CD4-positive, alpha-beta T cell treated with Interleukin-15 for 4 hours (primary cell): Measurements from ENCODE around the gene STAT5B.
A peak's percentile ranks its signal among the peaks of the same experiment; 100 is the strongest.
"Not testable (repeated sequence)": the region's sequence is repeated elsewhere in the genome, so short reads cannot be mapped to it uniquely, and the experiment has no call there.

ENCODE experiments used
- DNase-seq: peaks from one replicate; pipeline ENCODE4 v3.0.0-alpha.2; 2020; ENCODE audit warnings: low spot score

The STAT5B gene

DNA sequence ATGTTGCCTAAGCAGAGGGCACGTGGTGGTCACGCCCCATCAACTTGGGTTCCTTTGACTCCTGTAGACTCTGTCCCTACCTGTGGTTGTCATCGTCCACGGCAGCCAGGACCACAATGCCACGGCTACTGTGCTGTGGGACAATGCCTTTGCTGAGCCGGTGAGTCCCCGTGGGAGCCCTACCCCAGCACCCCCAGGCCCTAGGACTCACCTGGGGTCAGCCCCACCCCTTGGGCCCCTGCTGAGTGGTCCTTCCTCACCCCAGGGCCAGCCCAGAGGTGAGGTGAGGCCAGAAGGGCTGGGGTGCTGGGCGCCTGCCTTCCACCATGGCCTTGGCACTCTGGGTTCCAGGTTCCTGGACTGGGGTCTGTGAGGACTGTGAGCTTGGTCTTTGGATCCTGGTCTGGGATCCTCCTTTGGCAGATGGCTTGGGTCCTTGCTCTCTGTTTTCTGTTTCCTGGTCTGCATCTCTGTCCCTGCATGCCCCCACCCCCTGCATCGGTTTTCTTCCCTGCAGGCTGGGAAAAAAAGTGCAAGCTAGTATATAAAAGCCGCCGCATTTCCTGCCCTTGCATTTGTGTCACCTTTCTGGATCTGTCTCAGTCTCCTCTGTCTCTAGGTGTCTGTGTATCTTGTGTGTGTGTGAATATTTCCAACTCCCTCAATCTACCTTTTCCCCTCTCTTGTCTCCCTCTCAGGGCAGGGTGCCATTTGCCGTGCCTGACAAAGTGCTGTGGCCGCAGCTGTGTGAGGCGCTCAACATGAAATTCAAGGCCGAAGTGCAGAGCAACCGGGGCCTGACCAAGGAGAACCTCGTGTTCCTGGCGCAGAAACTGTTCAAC is 29.6 kb upstream of the STAT5B start:
- DNase-seq, result no peak

DNA sequence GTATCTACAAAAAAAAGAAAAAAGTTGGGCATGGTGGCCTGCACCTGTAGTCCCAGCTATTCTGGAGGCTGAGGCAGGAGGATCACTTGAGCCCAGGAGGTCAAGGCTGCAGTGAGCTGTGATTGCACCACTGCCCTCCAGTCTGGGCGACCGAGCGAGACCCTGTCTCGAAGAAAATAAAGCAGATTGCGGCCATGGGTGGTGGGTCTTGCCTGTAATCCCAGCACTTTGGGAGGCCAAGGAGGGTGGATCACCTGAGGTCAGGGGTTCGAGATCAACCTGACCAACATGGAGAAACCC is 28.8 kb upstream of the STAT5B start:
- not testable (repeated sequence) for DNase-seq

DNA sequence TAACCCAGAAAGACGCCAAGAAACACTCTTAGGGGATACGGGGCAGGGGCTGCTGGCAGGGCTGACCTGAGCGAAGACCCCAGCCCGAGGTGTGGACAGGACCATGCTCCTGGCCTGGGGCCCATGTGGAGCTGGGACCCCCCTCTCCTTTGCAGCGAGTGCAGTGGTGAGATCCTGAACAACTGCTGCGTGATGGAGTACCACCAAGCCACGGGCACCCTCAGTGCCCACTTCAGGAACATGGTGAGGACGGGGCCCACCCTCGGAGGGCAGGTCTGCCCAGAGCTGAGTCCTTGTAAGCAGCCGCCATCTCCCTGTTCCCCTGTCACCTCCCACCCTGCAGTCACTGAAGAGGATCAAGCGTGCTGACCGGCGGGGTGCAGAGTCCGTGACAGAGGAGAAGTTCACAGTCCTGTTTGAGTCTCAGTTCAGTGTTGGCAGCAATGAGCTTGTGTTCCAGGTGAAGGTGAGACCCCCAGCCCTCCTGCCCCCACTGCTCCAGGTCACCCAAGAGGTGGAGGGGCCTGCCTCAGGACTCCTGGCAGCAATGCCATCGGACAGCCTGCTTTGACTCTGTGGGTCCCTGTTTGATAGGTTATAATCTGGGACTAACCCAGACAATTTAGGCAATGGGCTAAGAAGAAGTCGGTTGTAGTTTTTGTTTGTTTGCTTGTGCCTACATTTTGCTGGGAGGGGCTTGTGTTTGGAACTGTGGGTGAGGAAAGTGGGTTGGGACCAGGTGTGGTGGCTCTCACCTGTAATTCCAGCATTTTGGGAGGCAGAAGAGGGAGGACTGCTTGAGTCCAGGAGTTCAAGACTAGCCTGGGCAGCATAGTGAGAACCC is 28.2 kb upstream of the STAT5B start:
- DNase-seq, result no peak

DNA sequence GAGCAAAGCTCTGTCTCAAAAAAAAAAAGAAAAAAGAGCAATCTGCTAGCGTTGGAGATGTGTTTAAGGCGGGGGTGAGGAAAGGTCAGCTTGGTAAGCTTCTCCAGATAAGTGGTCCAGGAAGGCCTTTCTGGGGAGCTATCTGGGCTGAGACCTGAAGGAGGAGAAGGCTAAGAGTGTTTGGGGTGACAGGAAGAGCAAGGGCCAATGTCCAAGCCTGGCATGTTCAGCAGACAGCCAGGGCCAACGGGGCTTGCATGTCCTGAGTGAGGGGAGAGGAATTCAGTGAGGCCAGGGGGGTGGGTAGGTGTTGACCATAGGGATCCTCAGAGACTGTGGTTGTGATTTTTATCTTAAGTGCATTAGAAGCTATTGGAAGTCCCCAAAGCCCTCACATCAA is 27.5 kb upstream of the STAT5B start:
- no peak for DNase-seq

DNA sequence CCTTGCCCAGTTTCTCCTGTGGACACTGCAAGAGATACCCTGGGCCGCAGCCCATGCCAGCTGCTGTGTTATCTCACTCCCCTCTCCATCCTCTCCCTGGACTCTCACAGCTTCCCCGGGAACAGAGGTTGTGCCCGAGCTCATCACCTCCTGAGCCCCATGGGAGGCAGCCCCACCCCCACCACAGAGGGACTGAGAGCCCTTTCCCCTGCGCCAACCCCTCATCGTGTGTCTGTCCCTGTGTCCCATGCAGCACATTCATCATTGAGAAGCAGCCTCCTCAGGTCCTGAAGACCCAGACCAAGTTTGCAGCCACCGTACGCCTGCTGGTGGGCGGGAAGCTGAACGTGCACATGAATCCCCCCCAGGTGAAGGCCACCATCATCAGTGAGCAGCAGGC is 24.8 kb upstream of the STAT5B start:
- DNase-seq, result no peak

DNA sequence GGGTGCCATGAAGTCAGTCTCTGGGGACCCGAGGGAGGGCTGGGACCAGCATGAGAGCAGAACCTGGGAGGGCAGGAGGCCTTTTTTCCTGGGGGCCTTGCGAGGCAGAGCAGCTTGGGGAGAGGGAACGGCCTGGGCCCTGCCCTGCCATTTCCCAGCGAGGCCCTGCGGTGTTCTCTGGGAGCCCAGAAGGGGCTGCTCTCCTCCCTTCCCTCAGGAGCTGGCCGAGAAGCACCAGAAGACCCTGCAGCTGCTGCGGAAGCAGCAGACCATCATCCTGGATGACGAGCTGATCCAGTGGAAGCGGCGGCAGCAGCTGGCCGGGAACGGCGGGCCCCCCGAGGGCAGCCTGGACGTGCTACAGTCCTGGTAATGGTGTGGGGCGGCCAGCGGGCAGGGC is 23.7 kb upstream of the STAT5B start:
- not testable (repeated sequence) for DNase-seq

DNA sequence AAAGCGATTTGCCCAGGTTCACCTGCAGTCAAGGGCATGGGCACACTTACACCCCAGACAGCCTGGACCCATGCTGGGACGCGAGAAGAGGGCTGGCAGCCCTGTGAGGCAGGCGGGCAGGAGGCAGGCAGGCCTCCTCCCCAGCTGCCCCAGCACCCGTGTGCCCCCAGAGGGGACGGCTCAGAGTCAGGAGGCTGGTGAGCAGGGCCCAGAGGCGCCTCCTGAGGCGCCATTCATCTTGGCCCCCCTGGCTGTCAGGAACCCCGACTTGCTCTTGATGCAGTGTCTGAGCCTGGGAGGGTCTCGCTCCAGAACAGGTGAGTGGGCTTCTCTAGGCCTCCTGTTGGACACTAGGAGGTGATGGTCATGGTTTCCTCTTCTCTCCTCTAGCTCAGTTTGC is 23.2 kb upstream of the STAT5B start:
- DNase-seq, result not testable (repeated sequence)

DNA sequence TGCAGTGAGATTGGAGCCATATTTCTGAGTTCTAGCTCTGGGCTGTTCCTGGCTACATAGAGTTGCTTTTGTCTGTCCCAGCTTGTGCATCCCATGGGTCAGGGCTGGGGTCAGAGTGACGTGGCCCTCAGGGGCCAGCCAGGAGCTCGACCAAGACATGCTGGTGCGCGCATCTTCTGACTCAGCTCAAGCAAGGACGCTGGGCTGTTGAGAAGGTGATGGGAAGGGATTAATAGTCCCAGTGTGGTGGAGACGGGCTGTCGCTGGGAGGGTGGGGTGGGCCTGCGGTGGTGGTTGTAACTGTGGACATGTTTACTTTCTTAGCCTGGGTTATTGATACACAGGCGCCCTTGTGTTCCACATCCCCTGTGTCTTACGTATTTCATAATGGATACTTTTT is 21.6 kb upstream of the STAT5B start:
- not testable (repeated sequence) for DNase-seq

DNA sequence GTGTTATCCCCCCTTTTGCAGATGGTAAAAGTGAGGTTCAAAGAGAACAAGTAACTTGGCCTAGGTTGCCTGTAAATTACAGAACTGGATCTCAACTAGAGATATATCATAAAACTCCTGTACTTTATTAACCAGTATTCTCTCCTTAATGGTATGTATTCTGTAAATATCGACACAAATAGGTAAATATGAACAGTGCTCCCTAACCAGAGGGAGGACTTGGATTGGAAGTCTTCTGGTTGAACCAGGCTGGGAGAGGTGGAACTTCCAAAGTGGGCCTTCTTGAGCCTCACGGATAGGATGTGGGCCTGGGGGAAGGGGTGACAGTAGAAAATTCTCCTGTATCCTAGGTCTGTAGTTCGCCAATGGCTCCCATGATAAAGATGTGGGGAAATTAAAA is 19.8 kb upstream of the STAT5B start:
- no peak for DNase-seq

DNA sequence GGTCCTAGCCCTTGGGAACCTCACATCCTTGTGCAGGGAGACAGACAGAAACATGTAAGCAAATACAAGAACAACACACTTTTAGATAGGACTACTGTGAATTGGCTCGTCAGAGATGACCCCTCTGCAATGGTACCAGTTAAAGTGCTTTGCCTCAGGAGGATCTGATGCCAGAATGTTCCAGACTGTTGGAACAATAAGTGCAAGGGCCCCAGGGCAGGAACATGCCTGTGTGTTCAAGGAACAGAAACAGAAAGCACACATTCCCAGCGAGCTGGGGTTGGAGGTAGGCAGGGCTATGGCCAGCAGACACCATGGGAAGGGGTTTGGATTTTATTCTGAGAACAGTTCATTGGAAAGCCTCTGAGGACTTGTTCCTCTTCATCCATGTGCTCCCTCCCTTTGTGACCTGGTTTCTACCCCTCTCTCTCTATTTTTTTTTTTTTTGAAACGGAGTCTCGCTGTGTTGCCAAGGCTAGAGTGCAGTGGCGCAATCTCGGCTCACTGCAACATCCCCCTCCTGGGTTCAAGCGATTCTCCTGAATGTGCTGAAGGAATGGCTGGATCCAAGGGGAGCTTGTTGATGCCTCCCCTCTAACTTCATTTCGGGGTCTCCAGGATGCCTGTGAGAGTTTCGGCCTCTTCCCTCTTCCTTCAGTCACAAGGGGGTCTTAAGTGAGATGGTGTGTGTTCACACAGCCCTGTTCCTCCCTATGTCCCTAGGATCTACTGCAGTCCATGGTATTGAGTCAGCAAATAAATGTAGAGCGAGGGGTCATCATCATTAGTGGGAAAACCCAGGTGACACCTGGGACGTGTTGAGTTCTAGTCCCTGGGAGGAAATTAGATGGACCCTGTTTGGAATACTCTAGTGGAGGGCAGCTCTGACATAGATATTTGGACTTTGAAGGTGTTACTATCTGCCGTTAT is 18.5 kb upstream of the STAT5B start:
- no peak for DNase-seq

DNA sequence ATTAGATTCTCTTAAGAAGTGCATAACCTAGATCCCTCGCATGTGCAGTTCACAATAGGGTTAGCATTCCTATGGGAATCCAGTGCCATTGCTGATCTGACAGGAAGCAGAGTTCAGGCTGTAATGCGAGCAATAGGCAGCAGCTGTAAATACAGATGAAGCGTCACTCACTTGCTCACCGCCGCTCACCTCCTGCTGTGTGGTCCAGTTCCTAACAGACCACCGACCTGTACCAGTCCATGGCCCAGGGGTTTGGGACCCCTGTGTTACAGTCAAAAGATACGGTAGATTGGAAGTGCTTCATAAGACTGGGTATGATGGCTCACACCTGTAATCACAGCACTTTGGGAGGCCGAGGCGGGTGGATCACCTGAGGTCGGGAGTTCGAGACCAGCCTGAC is 14.9 kb upstream of the STAT5B start:
- no peak for DNase-seq

DNA sequence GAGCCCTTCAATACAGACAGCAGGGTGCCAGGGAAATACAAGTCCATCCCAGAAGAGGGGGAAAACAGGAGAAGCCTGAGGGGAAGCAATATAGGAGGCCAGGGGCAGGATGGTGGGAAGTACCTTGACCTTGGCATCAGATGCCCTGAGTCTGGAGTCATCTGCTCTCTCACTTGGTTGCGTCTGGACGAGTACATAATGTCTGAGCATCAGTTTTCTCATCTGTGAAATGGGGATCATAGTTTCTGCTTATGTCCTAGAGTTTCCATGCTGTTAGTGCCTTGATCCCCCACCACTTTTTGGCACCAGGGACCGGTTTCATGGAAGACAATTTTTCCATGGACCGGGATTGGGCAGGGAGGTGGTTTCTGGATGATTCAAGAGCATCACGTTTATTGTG is 14.4 kb upstream of the STAT5B start:
- no peak for DNase-seq

DNA sequence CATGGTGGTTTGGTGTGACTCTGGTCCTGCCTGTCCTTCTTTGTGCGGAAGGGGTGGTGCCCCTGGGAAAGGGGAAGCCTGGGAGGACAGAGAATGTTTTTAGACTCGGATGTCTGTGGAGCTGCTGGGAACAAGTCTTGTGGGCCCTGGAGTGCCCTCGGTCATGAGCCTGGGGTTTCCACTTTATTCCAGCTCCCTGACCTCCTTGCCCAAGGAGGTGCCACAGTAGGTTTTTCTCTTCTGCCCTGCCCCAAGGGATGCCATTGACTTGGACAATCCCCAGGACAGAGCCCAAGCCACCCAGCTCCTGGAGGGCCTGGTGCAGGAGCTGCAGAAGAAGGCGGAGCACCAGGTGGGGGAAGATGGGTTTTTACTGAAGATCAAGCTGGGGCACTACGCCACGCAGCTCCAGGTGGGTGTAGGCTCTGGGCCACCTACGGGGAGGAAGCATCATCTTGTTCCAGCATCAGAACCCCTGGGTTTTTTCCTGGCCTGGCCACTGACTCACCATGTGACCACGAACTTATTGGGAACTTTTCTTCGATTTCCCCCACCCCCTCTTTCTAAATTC is 13.5 kb upstream of the STAT5B start:
- no peak for DNase-seq

DNA sequence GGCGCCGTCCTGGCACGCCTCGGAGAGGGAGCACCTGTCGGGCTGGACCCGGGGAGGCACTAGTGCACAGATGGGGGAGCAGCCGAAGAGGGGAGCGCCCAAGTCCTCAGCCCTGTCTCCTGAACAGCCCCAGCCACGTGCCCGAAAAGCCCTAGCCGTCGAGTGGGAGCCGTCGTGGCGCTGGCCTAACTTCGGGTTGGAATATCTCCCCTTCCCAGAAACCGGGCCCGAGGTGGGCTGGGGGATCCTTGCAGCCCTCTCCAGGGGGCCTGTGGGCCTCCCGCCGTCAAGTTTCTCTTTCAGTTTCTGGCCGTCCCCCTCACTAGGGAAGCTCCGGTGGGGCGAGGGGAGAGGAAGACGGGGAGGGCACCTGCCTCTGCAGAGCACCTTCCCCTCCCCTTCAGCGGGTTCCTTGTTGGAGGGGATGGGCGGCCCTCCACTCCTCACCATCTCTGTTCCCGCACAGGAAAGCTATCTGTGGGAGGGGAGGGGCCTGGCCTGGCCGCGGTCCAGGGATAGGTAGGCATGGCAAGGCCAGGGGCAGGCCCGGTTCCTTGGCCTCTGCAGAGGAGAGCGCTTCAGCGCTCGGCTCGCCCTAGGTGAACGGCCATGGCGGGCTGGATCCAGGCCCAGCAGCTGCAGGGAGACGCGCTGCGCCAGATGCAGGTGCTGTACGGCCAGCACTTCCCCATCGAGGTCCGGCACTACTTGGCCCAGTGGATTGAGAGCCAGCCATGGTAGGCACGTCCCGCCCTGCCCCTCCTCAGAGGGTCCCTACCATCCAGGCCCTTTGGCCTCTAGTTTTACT is 12.8 kb upstream of the STAT5B start:
- DNase-seq, result peak; percentile 48

DNA sequence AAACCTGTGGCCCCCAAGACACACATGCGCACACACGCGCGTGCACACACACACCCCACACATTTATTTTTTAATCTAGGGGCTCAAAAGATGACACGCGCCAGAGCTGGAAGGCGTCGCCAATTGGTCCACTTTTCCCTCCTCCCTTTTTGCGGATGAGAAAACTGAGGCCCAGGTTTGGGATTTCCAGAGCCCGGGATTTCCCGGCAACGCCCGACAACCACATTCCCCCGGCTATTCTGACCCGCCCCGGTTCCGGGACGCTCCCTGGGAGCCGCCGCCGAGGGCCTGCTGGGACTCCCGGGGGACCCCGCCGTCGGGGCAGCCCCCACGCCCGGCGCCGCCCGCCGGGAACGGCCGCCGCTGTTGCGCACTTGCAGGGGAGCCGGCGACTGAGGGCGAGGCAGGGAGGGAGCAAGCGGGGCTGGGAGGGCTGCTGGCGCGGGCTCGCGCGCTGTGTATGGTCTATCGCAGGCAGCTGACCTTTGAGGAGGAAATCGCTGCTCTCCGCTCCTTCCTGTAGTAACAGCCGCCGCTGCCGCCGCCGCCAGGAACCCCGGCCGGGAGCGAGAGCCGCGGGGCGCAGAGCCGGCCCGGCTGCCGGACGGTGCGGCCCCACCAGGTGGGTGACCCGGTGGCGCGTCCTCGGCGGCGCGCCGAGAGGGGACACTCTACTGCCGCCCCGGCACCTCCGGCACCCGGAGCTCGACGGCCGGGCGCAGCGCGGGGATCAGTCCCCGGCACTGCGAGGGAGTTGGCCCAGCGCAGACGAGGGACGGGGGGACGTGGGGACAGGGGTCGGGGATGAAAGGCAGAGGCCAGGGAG is 12.0 kb upstream of the STAT5B start, which contains the start of gene STAT5A:
Gene STAT5A, plus strand, starts transcription at position 522 of the 826 bp plus-strand sequence. CDS start 914 bp downstream, outside the sequence.
- peak; percentile 75 for DNase-seq

DNA sequence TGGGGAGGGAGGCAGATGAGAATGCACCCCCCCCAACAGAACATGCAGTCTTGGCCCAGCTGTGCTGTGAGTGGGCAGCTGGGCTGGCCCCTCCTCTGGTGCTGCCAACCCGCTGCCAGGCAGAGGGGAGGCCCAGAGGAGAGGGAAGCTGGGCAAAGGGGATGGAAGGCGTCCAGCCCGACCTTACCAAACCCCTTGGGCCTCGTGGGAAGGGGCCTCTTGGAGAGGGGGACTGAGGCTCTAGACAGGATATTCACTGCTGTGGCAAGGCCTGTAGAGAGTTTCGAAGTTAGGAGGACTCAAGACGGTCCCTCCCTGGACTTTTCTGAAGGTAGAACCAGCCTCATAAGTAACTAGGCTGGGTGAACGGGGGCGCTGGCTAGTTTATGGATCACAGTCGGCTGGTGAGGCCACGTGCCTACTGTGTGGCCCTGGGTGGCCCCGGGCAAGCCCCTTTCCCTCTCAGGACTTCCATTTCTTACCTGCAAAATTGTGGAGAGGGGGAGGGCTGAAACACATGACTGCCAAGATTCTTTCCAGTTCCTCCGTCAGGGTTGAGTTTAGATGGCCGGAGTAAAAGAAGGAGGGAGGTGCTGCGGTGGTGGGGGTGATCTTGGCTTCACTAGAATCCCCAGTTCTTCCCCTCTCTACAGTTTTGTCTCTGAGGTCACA is 11.2 kb upstream of the STAT5B start:
- DNase-seq, result peak; percentile 43

DNA sequence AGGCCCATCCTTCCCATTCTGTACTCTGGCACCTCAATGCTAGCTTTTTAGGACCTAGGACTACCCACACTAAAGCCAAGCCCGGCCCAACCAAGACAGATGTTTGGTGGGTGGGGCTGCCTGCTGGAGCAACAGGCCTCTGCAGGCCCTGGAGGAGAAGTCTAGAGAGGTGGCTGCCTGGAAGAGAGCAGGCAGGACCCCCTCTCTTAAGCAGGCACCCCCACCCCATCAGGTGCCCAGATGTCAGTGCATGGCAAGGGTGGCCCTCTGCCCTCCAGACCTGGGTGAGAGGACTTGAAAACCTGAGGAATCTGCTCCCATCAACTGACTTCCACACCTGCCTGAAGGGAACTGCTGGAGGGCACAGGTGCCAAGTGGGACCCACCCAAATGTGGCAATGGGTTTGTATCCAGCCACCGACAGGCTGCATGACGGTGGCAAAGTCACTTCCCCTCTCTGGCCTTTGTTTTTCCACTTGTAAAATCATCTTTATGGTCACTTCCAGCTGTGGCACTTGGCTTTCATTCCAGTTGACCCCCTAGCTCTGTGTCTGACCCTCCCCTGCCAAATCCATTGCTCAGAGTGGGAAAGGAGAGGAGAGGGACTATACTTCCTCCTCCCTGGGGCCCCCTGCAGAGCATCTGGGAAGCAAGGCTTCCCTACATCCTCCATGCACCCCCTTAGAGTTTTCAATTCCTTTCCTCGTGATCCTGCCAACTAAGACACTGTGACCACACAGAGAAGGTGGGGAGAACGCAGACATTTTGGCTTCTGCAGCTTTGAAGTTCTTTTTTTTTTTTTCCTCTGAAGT is 10.4 kb upstream of the STAT5B start:
- no peak for DNase-seq

DNA sequence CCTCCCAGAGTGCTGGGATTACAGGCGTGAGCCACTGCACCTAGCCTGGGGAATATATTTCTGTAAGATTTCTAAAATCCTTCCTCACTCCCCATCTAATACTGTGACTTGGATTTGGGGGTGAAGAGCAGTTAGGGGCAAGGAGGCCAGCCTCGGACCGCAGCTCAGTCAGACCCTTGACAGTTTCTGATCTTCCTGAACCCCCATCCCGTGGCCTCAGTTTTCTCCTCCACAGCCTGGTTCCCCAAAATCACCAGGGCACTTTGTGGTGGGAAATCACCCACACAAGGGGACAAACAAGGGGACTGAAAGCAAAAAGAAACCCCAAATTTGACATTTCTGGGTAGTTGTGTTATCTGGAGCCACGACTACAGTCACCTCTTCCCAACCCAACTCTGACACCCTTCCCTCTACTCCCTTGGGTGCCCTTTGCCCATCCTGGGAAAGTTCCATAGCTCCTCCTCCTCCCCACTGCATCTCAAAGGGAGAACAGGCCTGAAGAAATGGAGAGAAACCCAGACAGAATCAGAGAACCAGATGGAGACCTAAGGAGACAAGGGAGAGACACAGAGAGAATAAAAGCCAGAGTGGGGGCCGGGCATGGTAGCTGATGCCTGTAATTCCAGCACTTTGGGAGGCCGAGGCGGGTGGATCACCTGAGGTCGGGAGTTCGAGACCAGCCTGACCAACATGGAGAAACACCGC is 9.3 kb upstream of the STAT5B start:
- DNase-seq, result no peak
